GM12872 (cell line): ENCODE measurements around the gene GRPEL1.

ENCODE experiments used
- TF ChIP-seq, protein P1 (sequence below): IDR thresholded peaks from 3 replicates; pipeline ENCODE4 v1.5.1; 2011; ENCODE audit warnings: low read depth, mild to moderate bottlenecking, low read length, moderate library complexity; ENCODE audit not compliant: insufficient read depth

Gene GRPEL1

DNA sequence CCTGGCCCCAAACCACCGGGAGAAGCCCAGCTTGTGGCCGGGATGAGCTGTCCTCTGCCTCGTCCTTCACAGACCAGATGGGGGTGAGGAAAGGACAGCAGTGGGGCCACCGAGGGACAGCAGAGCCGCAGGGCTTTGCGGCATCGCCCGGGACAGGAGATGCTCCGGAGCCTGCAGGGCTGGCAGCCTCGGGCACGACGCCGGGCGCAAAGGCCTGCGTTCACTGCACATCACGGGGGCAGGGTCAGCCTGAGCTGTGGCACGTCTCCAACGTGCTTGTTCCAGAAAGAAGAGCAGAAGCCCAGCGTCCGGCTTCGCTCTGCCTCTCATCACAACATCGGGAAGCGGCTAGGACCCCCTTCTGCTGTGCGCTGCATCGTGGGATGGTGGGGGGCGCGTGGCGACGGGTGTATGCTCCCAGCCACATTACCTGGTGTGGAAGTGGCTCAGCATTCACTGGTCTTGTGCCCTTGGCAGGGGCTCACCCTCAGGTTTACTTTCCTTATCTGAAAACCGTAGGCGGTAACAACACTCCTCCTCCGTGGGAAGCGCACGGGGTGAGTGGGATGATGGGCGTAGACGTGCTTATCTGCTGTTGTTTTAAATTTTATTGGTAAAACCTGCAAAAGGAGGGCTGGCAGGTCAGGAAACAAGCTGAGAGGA lies 17.3 kb downstream of the GRPEL1 start:
- TF ChIP-seq, protein P1, sequence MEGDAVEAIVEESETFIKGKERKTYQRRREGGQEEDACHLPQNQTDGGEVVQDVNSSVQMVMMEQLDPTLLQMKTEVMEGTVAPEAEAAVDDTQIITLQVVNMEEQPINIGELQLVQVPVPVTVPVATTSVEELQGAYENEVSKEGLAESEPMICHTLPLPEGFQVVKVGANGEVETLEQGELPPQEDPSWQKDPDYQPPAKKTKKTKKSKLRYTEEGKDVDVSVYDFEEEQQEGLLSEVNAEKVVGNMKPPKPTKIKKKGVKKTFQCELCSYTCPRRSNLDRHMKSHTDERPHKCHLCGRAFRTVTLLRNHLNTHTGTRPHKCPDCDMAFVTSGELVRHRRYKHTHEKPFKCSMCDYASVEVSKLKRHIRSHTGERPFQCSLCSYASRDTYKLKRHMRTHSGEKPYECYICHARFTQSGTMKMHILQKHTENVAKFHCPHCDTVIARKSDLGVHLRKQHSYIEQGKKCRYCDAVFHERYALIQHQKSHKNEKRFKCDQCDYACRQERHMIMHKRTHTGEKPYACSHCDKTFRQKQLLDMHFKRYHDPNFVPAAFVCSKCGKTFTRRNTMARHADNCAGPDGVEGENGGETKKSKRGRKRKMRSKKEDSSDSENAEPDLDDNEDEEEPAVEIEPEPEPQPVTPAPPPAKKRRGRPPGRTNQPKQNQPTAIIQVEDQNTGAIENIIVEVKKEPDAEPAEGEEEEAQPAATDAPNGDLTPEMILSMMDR, result no peak

DNA sequence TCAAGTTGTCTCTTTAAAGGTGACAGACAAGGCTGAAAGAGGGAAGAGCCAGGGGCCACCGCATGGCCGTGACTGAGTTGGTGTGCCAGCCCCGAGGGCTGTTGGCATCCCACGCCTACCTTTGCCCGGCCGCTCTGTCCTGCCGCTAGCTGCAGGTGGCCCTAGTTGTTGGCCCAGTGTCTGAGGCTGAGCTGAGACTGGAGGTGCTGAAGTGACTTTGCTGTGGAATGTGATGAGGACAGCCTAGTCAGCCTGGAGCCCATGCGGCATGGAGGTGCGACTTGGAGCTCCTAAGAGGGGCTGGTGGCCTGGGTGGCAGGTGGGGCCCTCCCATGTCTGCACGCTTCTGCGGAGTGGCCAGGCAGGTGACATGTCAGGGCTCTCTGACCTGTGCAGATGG lies 18.1 kb downstream of the GRPEL1 start:
- TF ChIP-seq, protein P1, result no peak

DNA sequence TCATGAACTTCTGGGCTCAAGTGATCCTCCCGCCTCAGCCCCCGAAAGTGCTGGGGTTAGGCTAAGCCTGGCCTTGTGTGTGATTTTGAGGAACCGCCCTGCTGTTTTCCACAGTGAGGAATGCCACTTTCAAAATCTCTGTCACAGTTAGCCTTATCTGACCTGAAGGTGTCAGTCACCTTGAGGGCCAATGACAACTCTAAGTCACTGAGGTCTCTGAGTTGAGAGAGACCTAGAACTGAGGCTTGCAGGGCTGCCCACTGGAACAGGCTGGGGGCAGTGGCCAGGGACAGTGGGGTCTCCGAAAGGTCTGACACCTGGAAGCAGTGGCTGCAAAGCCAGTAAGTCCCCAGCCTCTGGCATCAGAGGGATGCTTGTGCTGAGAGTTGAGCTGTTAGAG lies 18.6 kb downstream of the GRPEL1 start:
- TF ChIP-seq, protein P1, result no peak

DNA sequence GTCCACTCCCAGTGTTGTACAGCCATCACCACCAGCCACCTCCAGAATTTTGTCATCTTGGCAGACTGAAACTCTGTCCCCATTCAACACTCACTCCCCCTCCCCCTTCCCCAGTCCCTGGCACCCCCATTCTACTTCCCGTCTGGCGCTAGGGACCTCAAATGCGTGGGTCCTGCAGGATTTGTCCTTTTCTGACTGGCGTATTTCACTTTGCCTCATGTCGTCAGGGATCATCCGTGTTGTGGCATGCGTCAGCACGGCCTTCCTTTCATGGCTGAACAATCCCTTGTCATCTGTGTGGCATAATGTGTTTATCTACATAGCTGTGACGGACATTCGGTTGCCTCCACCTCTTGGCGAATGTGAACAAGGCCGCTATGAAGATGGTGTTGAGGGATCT lies 19.2 kb downstream of the GRPEL1 start:
- TF ChIP-seq, protein P1, result no peak

DNA sequence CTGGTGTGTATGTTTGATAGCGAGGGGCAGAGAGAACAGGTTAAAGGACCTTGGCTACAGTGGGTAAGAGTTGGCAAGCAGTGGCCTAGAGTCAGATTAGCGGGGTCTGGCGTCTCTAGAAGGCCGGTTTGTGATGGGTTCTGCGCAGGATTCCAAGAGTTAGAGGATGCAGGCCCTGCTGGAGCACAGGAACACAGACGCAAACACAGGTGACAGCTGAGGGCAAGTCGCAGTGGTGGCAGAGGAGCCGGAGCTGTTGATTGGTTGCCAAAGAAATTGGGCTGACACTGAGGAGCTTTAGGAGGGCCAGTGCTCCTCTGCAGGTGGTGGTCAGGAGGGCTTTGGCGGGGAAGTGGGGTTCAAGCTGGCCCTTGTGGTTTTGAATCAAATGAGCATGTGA lies 20.9 kb downstream of the GRPEL1 start:
- TF ChIP-seq, protein P1, result no peak

DNA sequence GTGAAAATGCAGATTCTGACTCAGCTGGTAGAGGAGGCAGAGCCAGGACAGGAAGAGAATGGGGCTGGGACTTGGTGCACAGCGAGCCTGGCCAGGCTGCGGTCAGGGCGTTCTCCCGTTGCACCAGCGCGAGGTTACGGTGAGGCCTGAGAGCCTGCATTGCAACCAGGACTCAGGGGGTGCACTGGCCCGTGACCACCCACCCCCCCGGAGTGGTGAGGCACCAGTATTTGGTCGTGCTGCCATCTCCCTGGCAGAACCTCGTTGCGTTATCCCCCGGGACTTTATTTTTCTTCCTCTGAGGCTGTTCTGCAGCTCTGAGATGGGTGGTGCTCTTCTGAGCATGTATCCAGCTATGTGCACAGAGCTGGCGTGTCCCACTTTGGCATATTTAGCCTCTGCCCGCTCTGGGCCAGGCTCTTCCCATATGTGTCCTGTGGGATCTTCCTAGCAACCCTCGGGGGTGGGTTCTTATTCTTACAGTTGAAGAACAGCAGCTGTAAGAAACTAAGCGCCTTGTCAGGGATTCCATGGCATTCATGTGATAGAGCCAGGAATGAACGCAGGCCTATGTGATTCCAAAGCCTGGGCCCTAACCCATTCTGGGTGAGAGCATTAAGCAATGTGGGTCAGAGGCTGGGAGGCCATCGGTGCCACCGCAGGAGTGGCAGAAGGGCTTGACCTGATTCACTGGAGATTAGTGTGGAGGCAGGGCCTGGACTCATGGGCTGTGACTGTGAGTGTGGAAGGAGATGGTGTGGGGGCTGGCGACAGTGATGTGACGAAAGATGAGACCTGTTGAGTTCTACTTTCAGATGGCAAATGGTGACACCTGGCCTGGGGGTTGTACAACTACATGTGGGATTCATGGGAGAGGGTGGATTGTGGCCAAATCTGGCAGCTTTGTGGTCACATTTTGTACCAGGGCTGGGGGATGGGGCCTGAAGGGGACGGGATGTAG lies 21.6 kb downstream of the GRPEL1 start:
- TF ChIP-seq, protein P1, result no peak

DNA sequence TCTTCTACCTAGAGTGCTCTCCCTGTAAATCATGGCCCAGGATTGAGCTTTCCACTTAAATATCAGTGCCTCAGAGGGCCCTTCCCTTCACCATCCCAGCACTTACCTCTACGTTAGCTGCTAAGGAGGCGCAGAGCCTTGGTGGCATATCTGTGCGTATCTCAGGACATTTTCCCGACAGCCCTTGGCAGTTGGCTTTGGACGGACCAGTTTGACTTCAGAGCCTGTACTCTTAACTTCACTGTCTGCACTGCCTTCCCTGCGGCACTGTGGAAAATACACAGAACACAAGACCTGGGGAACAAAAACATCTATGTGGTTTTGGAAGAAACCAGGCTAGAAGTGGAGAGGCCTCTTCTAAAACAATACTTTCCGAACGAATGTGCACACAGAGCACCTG lies 22.3 kb downstream of the GRPEL1 start:
- TF ChIP-seq, protein P1, result no peak
